KMS-11 (cell line): Measurements from ENCODE around the gene IFIT5.

Experiments
- H2AFZ ChIP-seq: fragments of 200-600 bp; sonication (generic); 2 replicates; pipeline ENCODE4 v1.6.1; 2016; ENCODE audit warnings: antibody characterized with exemption, mixed run types, low read depth
- H3K27ac ChIP-seq: fragments of 200-600 bp; sonication (generic); 2 replicates; pipeline ENCODE4 v1.6.1; 2016; ENCODE audit warnings: mild to moderate bottlenecking, mixed run types
- H3K27me3 ChIP-seq: fragments of 200-600 bp; sonication (generic); 2 replicates; pipeline ENCODE4 v1.6.1; 2017; ENCODE audit warnings: mild to moderate bottlenecking, low read depth, mixed run types, moderate library complexity; ENCODE audit not compliant: insufficient read depth
- H3K36me3 ChIP-seq: fragments of 200-600 bp; sonication (generic); 2 replicates; pipeline ENCODE4 v1.6.1; 2017; ENCODE audit warnings: mild to moderate bottlenecking, mixed run types; ENCODE audit not compliant: insufficient read depth
- H3K4me1 ChIP-seq: fragments of 200-600 bp; sonication (generic); 2 replicates; pipeline ENCODE4 v1.6.1; 2016; ENCODE audit warnings: mild to moderate bottlenecking, low read depth, mixed run types; ENCODE audit not compliant: poor library complexity, severe bottlenecking
- H3K4me2 ChIP-seq: fragments of 200-600 bp; sonication (generic); 2 replicates; pipeline ENCODE4 v1.7.0; 2016; ENCODE audit warnings: mild to moderate bottlenecking, mixed run types
- H3K4me3 ChIP-seq: fragments of 200-600 bp; sonication (generic); IDR thresholded peaks from 2 replicates; pipeline ENCODE4 v1.6.1; 2017; ENCODE audit warnings: low read depth, low read length, mixed read lengths; ENCODE audit not compliant: insufficient read depth
- H3K79me2 ChIP-seq: fragments of 200-600 bp; sonication (generic); 2 replicates; pipeline ENCODE4 v1.6.1; 2016; ENCODE audit warnings: low read depth, mixed run types; ENCODE audit not compliant: insufficient read depth
- H3K9ac ChIP-seq: fragments of 200-600 bp; sonication (generic); 2 replicates; pipeline ENCODE4 v1.6.1; 2016; ENCODE audit warnings: mild to moderate bottlenecking, mixed run types
- H4K20me1 ChIP-seq: fragments of 200-600 bp; sonication (generic); 2 replicates; pipeline ENCODE4 v1.6.1; 2016; ENCODE audit warnings: mild to moderate bottlenecking, mixed run types; ENCODE audit not compliant: insufficient read depth
- TF ChIP-seq, protein P1 (sequence below): fragments of 200-600 bp; sonication (generic); conservative IDR thresholded peaks from 2 replicates; pipeline ENCODE4 v1.6.1; 2017; ENCODE audit warnings: low read depth, mild to moderate bottlenecking, antibody characterized with exemption, low read length, moderate library complexity, mixed read lengths

IFIT5 gene

DNA sequence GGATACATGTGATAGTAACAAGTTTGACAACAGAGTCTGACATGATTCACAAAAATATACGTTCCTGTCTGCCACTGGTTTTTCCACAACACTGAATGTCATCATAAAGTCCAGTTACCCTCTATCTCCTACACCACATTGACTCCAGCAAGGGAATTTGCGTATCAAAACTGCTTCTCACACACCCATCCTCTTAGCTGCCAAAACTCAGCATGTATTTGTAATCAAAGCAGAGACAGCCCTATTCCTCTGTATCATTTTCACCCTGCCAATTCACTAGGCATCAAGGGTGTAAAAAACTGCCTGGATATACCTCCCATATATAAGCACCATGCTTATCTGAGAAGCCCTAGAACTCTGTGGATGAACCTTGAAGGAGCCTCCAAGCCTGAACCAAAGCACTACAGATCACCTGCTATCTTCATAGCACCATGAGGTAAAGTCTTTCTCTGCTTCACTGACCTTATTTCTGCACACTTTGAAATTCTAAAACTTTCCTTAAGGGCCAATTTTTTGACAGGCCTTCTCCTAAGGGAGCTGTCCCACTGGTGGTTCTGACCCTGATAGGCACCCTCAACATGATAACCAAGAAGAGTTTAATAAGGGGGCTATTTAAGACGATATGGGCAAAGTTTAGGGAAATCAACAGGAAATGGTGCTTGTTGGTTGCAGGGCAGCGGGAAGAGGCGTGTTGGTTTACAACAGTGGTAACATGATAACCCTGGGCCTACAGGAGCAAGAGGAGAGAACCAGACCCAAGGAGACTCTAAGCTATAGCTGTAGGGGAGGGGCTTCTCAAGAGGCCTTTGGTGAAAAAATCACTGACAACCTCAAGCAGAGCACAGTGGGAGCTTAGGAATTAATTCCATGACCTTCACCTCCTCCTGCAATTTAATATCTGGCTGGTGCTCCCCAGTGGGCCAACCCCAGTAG lies 36.4 kb upstream of the IFIT5 start, which contains the start of gene IFIT1B:
TSS of gene IFIT1B (plus strand) at position 352 of the 933 bp plus-strand sequence. CDS start at position 432, 80 bp downstream.
- TF ChIP-seq, protein P1, sequence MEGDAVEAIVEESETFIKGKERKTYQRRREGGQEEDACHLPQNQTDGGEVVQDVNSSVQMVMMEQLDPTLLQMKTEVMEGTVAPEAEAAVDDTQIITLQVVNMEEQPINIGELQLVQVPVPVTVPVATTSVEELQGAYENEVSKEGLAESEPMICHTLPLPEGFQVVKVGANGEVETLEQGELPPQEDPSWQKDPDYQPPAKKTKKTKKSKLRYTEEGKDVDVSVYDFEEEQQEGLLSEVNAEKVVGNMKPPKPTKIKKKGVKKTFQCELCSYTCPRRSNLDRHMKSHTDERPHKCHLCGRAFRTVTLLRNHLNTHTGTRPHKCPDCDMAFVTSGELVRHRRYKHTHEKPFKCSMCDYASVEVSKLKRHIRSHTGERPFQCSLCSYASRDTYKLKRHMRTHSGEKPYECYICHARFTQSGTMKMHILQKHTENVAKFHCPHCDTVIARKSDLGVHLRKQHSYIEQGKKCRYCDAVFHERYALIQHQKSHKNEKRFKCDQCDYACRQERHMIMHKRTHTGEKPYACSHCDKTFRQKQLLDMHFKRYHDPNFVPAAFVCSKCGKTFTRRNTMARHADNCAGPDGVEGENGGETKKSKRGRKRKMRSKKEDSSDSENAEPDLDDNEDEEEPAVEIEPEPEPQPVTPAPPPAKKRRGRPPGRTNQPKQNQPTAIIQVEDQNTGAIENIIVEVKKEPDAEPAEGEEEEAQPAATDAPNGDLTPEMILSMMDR: no peak
- Histone ChIP-seq H3K4me2 (no peak within 1 kb of the TSS), H3K27me3 (no peaks in the 10 kb centered on the region)

DNA sequence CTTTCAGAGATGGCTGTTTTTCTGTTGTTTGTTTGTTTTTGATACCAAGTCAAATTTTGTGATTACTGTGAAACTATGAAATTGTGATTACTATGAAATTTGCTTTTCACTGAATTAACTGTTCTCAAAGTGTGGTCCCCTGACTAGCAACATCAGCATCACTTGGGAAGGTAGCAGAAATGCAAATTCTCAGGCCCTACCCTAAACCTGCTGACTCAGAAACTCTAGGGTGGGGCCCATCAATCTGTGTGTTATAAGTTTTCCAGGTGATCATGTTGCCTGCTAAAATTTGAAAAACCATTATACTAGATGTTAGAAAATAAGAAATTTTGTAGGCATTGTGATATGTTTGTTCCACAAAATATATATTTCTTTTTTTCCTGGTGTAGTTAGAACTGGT lies 35.3 kb upstream of the IFIT5 start:
- no peak overlapping the region for H3K4me2 ChIP-seq
- H2AFZ ChIP-seq: no peak overlapping the region
- H3K27me3 ChIP-seq: no peaks in the 10 kb centered on the region
- H4K20me1 ChIP-seq: no peaks in the 10 kb centered on the region
- H3K9ac ChIP-seq: no peak overlapping the region
- no peaks in the 10 kb centered on the region for H3K4me1 ChIP-seq
- no peak overlapping the region for H3K27ac ChIP-seq
- no peak overlapping the region for H3K4me3 ChIP-seq
- no peaks in the 10 kb centered on the region for H3K36me3 ChIP-seq
- no peaks in the 10 kb centered on the region for H3K79me2 ChIP-seq
- TF ChIP-seq, protein P1: no peak

More for the DNA sequence above, 36.4 kb upstream of the IFIT5 start, which contains the start of gene IFIT1B:
- no peak within 1 kb of the TSS for H3K4me3 ChIP-seq
- H3K27ac ChIP-seq: no peak within 1 kb of the TSS
- H2AFZ ChIP-seq: no peak within 1 kb of the TSS
- H3K9ac ChIP-seq: no peak within 1 kb of the TSS
- H4K20me1 ChIP-seq: no peaks in the 10 kb centered on the region
- H3K4me1 ChIP-seq: no peaks in the 10 kb centered on the region
- H3K36me3 ChIP-seq: no peaks in the 10 kb centered on the region
- no peaks in the 10 kb centered on the region for H3K79me2 ChIP-seq

DNA sequence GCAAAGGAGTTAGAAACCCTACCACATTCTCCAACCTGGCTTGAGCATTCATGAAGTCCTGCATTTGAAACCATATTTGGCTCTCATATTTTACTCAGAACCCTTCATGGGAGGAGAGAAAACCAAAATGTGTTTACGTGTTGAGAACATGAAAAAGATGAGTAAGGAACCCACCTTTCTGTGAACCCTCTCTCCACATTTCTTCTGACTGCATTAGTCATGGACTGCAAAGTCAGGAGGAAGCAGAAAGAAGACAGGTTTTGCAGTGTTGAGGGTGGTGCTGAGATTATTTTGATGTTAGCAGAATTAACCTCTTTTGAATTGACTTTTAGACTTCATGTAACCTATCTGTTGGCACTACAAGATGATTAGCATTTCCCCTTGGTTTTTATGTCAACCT lies 31.6 kb upstream of the IFIT5 start:
- no peaks in the 10 kb centered on the region for H3K36me3 ChIP-seq
- H3K27me3 ChIP-seq: no peaks in the 10 kb centered on the region
- no peak overlapping the region for H3K27ac ChIP-seq
- no peak overlapping the region for H2AFZ ChIP-seq
- no peak overlapping the region for H3K9ac ChIP-seq
- TF ChIP-seq, protein P1: no peak
- no peaks in the 10 kb centered on the region for H4K20me1 ChIP-seq
- no peak overlapping the region for H3K4me3 ChIP-seq
- no peak overlapping the region for H3K4me2 ChIP-seq
- no peaks in the 10 kb centered on the region for H3K4me1 ChIP-seq
- H3K79me2 ChIP-seq: no peaks in the 10 kb centered on the region

DNA sequence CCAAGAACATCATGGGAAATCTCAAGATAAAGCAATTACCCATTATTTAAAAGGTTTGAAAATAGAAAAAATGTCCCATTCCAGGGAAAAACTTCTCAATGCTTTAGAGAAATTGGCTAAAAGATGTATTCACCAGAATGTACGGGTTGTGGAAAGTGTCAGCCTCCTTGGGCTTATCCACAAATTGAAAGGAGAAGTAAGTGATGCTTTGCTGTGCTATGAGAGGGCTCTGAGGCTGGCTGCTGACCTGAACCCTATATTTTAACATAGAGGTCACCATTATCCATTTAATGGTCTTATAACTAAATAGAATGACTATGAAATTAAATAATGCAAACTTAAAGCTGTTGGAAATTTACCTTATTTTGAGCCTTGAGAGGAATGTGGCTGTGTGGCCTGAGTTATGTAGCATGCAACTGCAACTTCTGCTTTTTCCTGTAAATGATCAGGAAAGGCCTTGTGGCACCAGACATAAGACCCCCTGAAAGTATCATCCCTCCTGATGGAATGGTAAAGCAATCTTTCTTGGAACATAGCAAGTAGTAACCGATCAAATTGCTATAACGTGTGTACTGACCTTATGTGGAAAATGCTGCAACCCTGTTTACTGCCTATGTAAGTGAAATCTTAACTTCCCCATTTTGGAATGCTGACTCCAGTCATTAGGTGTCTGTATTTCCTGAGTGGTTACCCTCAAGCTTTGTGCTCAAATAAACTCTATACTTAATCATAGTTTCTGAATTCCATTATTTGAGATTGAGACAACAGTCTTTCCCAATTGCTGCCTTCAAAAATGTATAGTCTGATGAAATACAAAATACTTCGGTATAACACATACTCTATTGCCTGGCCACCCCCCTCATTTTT lies 29.7 kb upstream of the IFIT5 start:
- no peaks in the 10 kb centered on the region for H3K27me3 ChIP-seq

More for the DNA sequence above, 29.7 kb upstream of the IFIT5 start:
- Histone ChIP-seq H3K4me1 (peaks cover 14% of the 10 kb centered on the region), H4K20me1 (no peaks in the 10 kb centered on the region), H2AFZ (no peak overlapping the region), H3K4me2 (no peak overlapping the region), H3K79me2 (no peaks in the 10 kb centered on the region), H3K36me3 (no peaks in the 10 kb centered on the region), H3K4me3 (no peak overlapping the region), H3K27ac (no peak overlapping the region), H3K9ac (no peak overlapping the region)
- TF ChIP-seq, protein P1: no peak
